GM12875 (cell line): ENCODE data around the gene MAP4K4.

Experiments used
- H3K4me3 ChIP-seq: one replicate; pipeline ENCODE4 v1.5.1; 2011; ENCODE audit warnings: low read depth, low read length, control low read depth
- TF ChIP-seq, protein P1 (sequence below): IDR thresholded peaks from 2 replicates; pipeline ENCODE4 v1.5.1; 2011; ENCODE audit warnings: low read depth, mild to moderate bottlenecking, control low read depth, inconsistent platforms, low read length, moderate library complexity, borderline replicate concordance; ENCODE audit not compliant: insufficient read depth

MAP4K4 gene

DNA sequence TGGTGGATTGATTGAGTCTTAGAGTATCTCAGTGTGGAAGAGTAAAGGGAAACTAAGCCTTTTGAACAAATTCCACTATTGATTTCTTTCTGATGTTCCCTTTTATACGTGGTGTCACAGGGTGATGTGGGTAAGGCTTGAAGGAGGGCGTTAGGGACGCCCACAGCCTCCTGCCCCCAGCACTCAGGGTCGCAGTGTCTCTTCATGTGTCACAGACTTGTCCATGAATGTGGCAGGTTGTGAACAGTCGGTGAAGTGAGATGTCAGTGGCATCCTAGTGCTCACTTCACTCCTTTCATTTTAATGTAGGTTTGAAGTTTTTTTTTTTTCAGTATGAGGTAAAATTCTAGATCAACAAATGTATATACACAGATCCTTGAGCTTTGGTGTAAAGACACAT is 171.0 kb downstream of the MAP4K4 start:
- TF ChIP-seq, protein P1, sequence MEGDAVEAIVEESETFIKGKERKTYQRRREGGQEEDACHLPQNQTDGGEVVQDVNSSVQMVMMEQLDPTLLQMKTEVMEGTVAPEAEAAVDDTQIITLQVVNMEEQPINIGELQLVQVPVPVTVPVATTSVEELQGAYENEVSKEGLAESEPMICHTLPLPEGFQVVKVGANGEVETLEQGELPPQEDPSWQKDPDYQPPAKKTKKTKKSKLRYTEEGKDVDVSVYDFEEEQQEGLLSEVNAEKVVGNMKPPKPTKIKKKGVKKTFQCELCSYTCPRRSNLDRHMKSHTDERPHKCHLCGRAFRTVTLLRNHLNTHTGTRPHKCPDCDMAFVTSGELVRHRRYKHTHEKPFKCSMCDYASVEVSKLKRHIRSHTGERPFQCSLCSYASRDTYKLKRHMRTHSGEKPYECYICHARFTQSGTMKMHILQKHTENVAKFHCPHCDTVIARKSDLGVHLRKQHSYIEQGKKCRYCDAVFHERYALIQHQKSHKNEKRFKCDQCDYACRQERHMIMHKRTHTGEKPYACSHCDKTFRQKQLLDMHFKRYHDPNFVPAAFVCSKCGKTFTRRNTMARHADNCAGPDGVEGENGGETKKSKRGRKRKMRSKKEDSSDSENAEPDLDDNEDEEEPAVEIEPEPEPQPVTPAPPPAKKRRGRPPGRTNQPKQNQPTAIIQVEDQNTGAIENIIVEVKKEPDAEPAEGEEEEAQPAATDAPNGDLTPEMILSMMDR = no peak
- no peak overlapping the region for H3K4me3 ChIP-seq

- no peak overlapping the region for H3K4me3 ChIP-seq
- TF ChIP-seq, protein P1 = no peak
Measured at GRCh38 chr2:101869527-101869926, 172.0 kb downstream of the MAP4K4 start.

- no peak overlapping the region for H3K4me3 ChIP-seq
- TF ChIP-seq, protein P1 = no peak
Measured at GRCh38 chr2:101870444-101870843, 172.9 kb downstream of the MAP4K4 start.

DNA sequence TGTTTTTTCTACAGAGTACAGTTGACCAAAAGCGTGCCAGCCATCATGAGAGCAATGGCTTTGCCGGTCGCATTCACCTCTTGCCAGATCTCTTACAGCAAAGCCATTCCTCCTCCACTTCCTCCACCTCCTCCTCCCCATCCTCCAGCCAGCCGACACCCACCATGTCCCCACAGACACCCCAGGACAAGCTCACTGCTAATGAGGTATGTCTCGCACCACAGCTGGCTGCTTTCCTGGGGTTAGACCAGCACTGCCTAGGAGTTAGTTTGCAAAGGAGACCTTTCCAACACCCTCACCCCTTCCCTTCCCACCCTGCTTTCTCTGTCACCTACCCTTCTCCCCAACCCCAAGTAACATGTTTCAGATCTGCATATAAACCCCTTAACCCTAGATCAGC is 174.0 kb downstream of the MAP4K4 start:
- no peak overlapping the region for H3K4me3 ChIP-seq
- TF ChIP-seq, protein P1 = no peak

DNA sequence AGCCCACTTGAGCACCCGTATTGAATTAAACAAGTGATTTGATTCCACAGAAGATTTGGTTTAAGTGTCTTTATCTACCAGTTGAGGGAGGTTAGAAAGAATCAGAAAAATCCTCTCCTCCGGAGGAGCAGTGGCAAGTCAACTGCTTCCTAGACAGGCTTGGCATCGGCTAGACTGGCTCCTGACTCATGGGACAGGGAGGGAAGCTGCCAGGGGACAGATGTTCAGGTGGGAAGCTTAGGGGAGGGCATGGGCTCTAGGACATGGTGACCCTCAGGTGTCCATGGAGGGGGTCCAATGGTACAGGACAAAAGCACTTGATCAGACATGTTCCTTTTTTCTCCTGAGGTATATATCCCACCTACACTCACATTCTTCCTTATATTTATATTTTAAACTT is 175.0 kb downstream of the MAP4K4 start:
- TF ChIP-seq, protein P1 = no peak
- H3K4me3 ChIP-seq = no peak overlapping the region

- no peak overlapping the region for H3K4me3 ChIP-seq
- TF ChIP-seq, protein P1 = 0 out of 2 replicates have a peak, but pooled peaks have one; percentile 9
Measured at GRCh38 chr2:101873543-101873942, 176.0 kb downstream of the MAP4K4 start.

DNA sequence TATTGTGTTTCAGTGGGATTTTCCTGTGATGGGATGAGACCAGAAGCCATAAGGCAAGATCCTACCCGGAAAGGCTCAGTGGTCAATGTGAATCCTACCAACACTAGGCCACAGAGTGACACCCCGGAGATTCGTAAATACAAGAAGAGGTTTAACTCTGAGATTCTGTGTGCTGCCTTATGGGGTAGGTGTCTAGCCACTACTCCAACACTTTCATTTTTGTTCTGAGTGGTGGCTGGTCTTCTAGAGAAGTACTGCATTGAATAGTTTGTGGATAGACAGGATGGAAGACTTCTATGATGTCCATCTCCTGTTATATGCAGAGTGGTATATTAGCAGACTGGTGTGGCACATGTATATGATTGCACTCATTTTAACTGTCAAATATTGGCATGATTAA is 176.6 kb downstream of the MAP4K4 start:
- no peak overlapping the region for H3K4me3 ChIP-seq
- TF ChIP-seq, protein P1 = no peak
